Endothelial cell of coronary artery (primary cell): ENCODE data around the gene LILRB2. TPM values are rescaled to one million over a fixed set of nuclear protein-coding genes. Genes with fewer than 3 reads are reported as not detected.

ENCODE experiments used
- total RNA-seq: library from RNA; depleted of rRNA; stranded (reverse); fragments of >200 nt; gene quantifications from 2 replicates; pipeline ENCODE4 v1.2.3, GENCODE V29; 2014

The LILRB2 gene
- not detected in 2 replicates for total RNA-seq

DNA sequence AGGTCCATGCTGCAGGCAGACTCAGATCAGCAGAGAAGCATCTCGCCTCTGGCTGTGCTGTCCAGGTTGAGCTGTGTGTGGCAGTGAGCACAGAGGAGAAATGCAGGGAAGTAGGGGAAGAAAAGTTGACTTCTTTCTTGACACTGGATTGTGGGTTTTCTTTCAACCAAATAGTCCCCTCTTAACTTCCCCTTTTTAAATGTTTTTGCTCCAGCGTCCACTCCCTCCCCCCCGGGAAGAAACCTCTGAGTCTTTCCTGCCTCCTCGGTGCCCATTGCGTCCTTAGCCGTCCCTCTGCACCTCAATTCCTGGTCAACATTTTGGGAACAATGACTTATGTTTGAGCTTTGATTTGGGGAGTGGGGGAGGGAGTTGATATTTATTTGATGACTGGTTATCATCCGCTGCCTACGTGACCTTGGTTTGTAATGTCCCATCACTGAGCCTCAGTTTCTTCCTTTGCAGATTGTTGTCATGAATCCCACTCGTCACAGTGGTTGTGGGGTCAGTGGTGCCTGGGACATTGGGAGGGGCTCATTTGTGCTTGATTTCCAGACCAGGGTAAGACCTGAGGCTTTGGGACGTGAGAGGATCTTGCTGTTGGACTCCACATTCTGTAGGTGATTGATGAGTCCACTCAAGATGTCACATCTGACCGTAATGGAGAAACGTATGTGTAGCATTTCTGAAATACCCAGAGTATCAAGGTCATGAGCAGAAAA lies at the start of gene LILRB2:
LILRB2 (minus strand) TSS at position 104 of the 722 bp plus-strand sequence. CDS start 614 bp downstream, outside the sequence.

DNA sequence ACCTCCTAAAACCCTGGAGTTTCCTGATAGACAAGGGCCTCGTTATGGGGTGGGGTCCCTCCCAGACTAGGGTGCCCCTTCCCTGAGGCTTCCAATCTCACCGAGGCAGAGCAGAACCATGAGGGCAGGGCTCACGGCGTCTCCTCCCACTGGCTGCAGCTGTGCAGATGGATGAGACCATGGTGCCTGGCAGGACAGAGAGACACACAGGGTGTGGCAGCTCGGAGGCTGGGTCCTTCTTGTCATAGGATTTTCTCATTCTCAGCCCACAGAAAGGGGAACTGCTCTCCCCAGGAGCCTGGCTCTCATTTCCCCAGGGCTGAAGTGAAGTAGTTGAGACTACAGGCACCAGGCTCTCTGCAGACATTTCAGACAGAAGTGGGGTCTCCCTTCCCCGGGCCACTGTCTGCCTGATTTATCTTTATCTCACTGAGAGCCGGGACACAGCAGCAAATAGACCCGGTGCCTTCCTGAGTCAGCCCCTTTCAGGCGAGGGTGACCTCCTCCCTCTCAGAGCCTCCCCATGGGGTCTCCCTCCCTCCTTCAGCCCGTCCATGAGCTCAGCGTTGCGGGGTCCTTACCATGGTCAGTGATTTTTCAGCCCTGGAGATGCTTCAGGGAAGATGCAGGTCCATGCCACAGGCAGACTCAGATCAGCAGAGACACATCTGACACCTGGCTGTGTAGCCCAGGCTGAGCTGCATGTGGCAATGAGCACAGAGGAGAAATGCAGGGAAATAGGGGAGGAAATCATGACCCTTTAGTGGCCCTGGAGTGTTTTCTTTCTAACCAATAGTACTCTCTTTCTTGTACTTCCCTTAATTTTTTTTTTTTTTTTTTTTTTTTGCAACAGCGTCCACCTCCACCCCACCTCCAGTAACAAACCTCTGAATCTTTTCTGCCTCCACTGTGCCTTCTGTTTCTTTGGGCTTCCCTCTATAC lies 31.8 kb upstream of the LILRB2 start, which contains the start of gene LILRA5:
LILRA5 (minus strand) TSS at position 731 of the 942 bp plus-strand sequence; CDS start at position 584, 147 bp downstream.

DNA sequence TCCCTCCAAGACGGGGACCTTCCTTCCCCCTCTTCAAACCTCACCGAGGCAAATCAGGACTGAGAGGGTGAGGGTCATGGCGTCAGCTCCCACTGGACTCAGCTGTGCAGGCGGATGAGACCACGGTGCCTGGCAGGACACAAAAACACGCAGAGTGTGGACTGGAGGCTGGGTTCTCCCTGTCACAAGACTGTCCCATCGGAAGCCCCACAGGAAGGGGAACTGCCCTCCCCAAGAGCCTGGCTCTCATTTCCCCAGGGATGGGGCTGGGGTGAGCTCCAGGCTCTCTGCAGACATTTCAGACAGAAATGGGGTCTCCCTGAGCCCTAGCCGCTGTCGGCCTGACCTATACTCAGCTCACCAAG lies 23.8 kb downstream of the LILRB2 start, which contains the start of gene LILRB5:
LILRB5 (minus strand) TSS at position 158 of the 365 bp plus-strand sequence; CDS start at position 78, 80 bp downstream.

DNA sequence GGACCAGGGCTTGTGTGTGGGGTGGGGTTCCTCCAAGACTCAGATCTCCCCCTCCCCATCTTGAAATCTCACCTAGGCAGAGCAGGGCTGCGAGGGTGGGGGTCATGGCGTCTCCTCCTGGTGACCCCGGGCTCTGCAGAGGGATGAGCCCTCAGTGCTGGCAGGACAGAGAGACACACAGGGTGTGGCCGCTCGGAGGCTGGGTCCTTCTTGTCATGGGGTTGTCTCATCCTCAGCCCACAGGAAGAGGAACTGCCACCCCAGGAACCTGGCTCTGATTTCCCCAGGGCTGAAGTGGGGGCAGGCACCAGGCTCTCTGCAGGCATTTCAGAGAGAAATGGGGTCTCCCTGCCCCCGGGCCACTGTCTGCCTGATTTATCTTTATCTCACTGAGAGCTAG lies 38.3 kb downstream of the LILRB2 start, which contains the start of gene LILRA6:
LILRA6 (minus strand) TSS at position 145 of the 400 bp plus-strand sequence.

Other genes starting within 250 kb of the LILRB2 start
- not detected in 2 replicates for gene VSTM1, start 217.2 kb downstream of the LILRB2 start, total RNA-seq
- gene TARM1, start 199.7 kb downstream of the LILRB2 start, total RNA-seq, result not detected in 2 replicates
- 0.19 TPM in 1 of 2 replicates, not detected in the other for gene OSCAR, start 180.3 kb downstream of the LILRB2 start, total RNA-seq
- gene NDUFA3, start 178.3 kb downstream of the LILRB2 start, total RNA-seq, result 15.0 and 18.3 TPM in 2 replicates
- gene TFPT, start 165.5 kb downstream of the LILRB2 start, total RNA-seq, result 23.1 and 28.9 TPM in 2 replicates
- gene PRPF31, start 165.4 kb downstream of the LILRB2 start, total RNA-seq, result 68.6 and 74.4 TPM in 2 replicates
- gene CNOT3, start 143.3 kb downstream of the LILRB2 start, total RNA-seq, result 11.3 and 11.4 TPM in 2 replicates
- gene LENG1, start 121.4 kb downstream of the LILRB2 start, total RNA-seq, result 6.9 and 7.9 TPM in 2 replicates
- gene TMC4, start 108.0 kb downstream of the LILRB2 start, total RNA-seq, result not detected in 2 replicates
- gene MBOAT7, start 91.5 kb downstream of the LILRB2 start, total RNA-seq, result 38.2 and 50.6 TPM in 2 replicates
- 38.1 and 44.1 TPM in 2 replicates for gene TSEN34, start 89.8 kb downstream of the LILRB2 start, total RNA-seq
- gene RPS9, start 80.3 kb downstream of the LILRB2 start, total RNA-seq, result 2,394 and 3,413 TPM in 2 replicates
- gene LILRB3, start 58.1 kb downstream of the LILRB2 start, total RNA-seq, result not detected in 2 replicates
- not detected in 2 replicates for gene LILRA6, start 38.3 kb downstream of the LILRB2 start, total RNA-seq
- not detected in 2 replicates for gene LILRB5, start 23.8 kb downstream of the LILRB2 start, total RNA-seq
- not detected in 2 replicates for gene LILRA5, start 32.1 kb upstream of the LILRB2 start, total RNA-seq
- gene LILRA4, start 58.1 kb upstream of the LILRB2 start, total RNA-seq, result not detected in 2 replicates
- gene LAIR1, start 83.8 kb upstream of the LILRB2 start, total RNA-seq, result not detected in 2 replicates
- not detected in 2 replicates for gene TTYH1, start 134.4 kb upstream of the LILRB2 start, total RNA-seq
- 27.5 and 42.7 TPM in 2 replicates for gene LENG8, start 168.1 kb upstream of the LILRB2 start, total RNA-seq
- gene LENG9, start 182.7 kb upstream of the LILRB2 start, total RNA-seq, result 4.0 and 9.8 TPM in 2 replicates
- 34.8 and 39.1 TPM in 2 replicates for gene CDC42EP5, start 192.2 kb upstream of the LILRB2 start, total RNA-seq
- not detected in 2 replicates for gene LAIR2, start 221.7 kb upstream of the LILRB2 start, total RNA-seq